ENCODE results near the gene RNU5B-1.
"Not testable (repeated sequence)": the region's sequence is repeated elsewhere in the genome, so short reads cannot be mapped to it uniquely, and the experiment has no call there.

Gene RNU5B-1

GRCh38 chr15:65344914-65345275 is 40.4 kb downstream of the RNU5B-1 start:
- no peak for DNase-seq

DNA sequence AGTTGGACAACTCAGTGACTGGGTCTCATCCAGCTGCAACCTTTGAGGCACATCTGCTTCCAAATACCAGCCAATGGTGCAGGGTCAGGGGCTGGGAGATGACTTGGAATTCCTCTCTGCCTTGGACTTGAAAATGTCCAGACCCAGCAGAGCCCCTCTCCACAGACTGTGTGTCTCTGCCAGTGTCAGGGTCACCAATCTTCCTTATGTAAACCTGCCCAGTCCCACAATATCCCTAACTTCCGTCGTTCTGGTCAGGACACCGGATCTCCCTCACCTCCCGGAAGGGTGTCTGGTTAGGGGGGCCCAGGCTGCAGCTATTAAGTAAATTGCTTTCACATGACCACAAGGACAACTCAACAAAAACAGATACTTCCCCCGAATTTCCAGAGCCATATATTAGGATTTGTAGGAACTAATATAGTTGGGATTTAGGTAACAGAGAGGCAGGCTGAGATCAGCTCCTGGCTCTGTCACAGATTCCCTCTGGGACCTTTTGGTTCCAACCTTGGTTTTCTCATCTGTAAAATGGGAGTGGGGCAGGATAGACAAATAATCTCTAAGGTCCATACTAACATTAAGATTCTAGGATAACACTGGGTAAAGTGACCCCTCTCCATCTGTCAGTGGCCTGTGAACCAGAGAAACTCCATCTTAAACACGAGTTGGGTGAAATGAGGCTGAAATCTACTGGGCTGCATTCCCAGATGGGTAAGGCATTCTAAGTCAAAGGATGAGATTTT is 42.5 kb downstream of the RNU5B-1 start:
- no peak for DNase-seq

DNA sequence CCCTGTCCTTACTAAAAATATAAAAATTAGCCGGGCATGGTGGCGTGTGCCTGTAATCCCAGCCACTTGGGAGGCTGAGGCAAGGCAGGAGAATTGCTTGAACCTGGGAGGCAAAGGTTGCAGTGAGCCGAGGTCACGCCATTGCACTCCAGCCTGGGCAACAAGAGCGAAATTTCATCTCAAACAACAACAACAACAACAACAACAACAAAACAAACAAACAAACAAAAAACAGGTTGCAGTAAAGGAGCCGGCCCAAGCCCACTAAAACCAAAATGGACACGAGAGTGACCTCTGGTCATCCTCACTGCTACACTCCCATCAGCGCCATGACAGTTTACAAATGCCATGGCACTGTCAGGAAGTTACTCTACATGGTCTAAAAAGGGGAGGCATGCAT is 43.3 kb downstream of the RNU5B-1 start:
- DNase-seq, result not testable (repeated sequence)

DNA sequence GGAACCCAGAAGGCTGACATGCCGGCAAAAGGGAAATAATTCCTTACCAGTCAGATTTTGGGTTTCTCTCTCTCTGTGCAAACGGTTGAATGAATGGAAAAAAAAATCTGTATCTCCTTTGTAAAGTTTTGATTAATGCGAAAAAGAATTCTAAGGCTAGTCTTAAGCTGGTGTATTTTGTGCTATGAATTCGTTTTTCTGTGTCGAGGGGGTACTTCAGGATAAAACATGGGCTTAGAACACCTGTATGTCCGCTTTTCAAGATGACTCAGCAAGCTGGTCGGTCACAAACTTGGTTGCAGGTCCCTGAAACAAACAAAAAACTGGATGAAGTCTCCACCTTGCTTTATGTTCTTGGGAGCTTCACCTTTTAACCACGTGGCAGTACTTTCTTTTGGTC is 44.9 kb downstream of the RNU5B-1 start:
- DNase-seq, result no peak

DNA sequence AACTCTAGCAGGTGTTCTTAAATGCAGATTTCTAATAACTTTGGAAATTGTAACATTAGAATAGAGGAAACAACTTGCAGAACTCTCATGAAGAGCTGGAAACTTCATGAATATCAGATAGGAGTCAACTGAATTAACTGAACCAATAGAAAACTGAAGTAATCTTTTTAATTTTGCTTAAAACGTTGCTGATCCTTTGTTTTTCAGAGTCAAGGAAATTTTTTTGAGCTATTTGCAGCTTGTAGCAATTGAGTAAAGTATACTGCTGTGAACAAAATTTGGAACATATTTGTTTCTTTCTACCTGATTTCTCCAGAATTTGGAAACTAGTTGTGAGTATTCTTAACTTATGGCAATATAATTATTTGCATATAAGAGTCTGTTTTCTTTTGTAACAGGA is 47.5 kb downstream of the RNU5B-1 start:
- not testable (repeated sequence) for DNase-seq

Data from NCI-H2029 treated with DMSO at 0.1 percent for 48 hours (cell line).